Liver (tissue), 9 donors: ENCODE measurements around the gene BOLL. TPM values are rescaled to one million over a fixed set of nuclear protein-coding genes. Genes with fewer than 3 reads are reported as not detected.
"Not testable (repeated sequence)": the region's sequence is repeated elsewhere in the genome, so short reads cannot be mapped to it uniquely, and the experiment has no call there.

Source experiments
- DNase-seq: peaks from one replicate; pipeline ENCODE4 v3.0.0-alpha.2; 2017; ENCODE audit warnings: low spot score
- H3K27ac ChIP-seq, 2 donors: one replicate each; pipeline ENCODE4 v1.7.0; 2013; ENCODE audit warnings: inconsistent platforms in 2 of 2, low read length in 2 of 2, control low read depth in 1 of 2, low read depth in 1 of 2, mild to moderate bottlenecking in 1 of 2
- H3K27me3 ChIP-seq, 4 donors: one replicate each; pipeline versions ENCODE4 v1.6.1 to v1.7.0; 2013; ENCODE audit warnings: low read length in 3 of 4, inconsistent platforms in 1 of 4, mild to moderate bottlenecking in 1 of 4, moderate library complexity in 1 of 4; ENCODE audit not compliant: control insufficient read depth in 4 of 4, insufficient read depth in 4 of 4
- H3K36me3 ChIP-seq, 4 donors: one replicate each; pipeline versions ENCODE4 v1.6.1 to v1.7.0; 2013; ENCODE audit warnings: low read length in 3 of 4, mild to moderate bottlenecking in 3 of 4, low read depth in 1 of 4, moderate library complexity in 1 of 4; ENCODE audit not compliant: control insufficient read depth in 4 of 4, insufficient read depth in 3 of 4
- H3K4me1 ChIP-seq, 4 donors: one replicate each; pipeline versions ENCODE4 v1.6.1 to v1.7.0; 2013; ENCODE audit warnings: low read length in 3 of 4, mild to moderate bottlenecking in 3 of 4, moderate library complexity in 1 of 4; ENCODE audit not compliant: control insufficient read depth in 4 of 4, insufficient read depth in 4 of 4
- H3K4me3 ChIP-seq, 3 donors: one replicate each; pipeline versions ENCODE4 v1.6.1 to v1.7.0; 2013; ENCODE audit warnings: low read length in 3 of 3, control low read depth in 1 of 3, low read depth in 1 of 3, mild to moderate bottlenecking in 1 of 3
- H3K9ac ChIP-seq, 2 donors: one replicate each; pipeline ENCODE4 v1.7.0; 2013; ENCODE audit warnings: low read length in 2 of 2, mild to moderate bottlenecking in 2 of 2, moderate library complexity in 2 of 2, control low read depth in 1 of 2, low read depth in 1 of 2
- H3K9me3 ChIP-seq, 4 donors: one replicate each; pipeline versions ENCODE4 v1.6.1 to v1.7.0; 2013; ENCODE audit warnings: low read length in 3 of 4; ENCODE audit not compliant: control insufficient read depth in 4 of 4
- EGR1 ChIP-seq, 2 donors: IDR thresholded peaks; 2 replicates each; pipeline ENCODE4 v1.6.1; 2016 to 2018; ENCODE audit warnings: antibody characterized with exemption in 2 of 2, low read depth in 2 of 2
- FOXA1 ChIP-seq: IDR thresholded peaks from 2 replicates; pipeline ENCODE4 v1.6.1; 2016; ENCODE audit warnings: antibody characterized with exemption
- HNF4A ChIP-seq, 2 donors: conservative IDR thresholded peaks; 2 replicates each; pipeline ENCODE4 v1.6.1; 2016; ENCODE audit warnings: antibody characterized with exemption in 2 of 2, mild to moderate bottlenecking in 2 of 2
- HNF4G ChIP-seq: IDR thresholded peaks from 2 replicates; pipeline ENCODE4 v1.6.1; 2016; ENCODE audit warnings: antibody characterized with exemption
- JUND ChIP-seq, 2 donors: IDR thresholded peaks; 2 replicates each; pipeline ENCODE4 v1.6.1; 2016; ENCODE audit warnings: antibody characterized with exemption in 2 of 2
- MAX ChIP-seq: IDR thresholded peaks from 2 replicates; pipeline ENCODE4 v1.6.1; 2016; ENCODE audit warnings: antibody characterized with exemption
- NR2F2 ChIP-seq: IDR thresholded peaks from 2 replicates; pipeline ENCODE4 v1.6.1; 2016; ENCODE audit warnings: antibody characterized with exemption
- RAD21 ChIP-seq, 2 donors: IDR thresholded peaks; 2 replicates each; pipeline ENCODE4 v1.6.1; 2016; ENCODE audit warnings: antibody characterized with exemption in 2 of 2, mild to moderate bottlenecking in 2 of 2
- REST ChIP-seq: IDR thresholded peaks from 2 replicates; pipeline ENCODE4 v1.6.1; 2016; ENCODE audit warnings: antibody characterized with exemption, mild to moderate bottlenecking
- RXRA ChIP-seq, 2 donors: IDR thresholded peaks; 2 replicates each; pipeline ENCODE4 v1.6.1; 2017 to 2018; ENCODE audit warnings: antibody characterized with exemption in 2 of 2, mild to moderate bottlenecking in 1 of 2
- SP1 ChIP-seq: IDR thresholded peaks from 2 replicates; pipeline ENCODE4 v1.6.1; 2018; ENCODE audit warnings: antibody characterized with exemption, mild to moderate bottlenecking
- TAF1 ChIP-seq: conservative IDR thresholded peaks from 2 replicates; pipeline ENCODE4 v1.6.1; 2016; ENCODE audit warnings: antibody characterized with exemption, mild to moderate bottlenecking
- ZBTB33 ChIP-seq: IDR thresholded peaks from 2 replicates; pipeline ENCODE4 v1.6.1; 2016; ENCODE audit warnings: antibody characterized with exemption
- WGBS: extraction: QIAGEN DNeasy Blood & Tissue Kit; methylation state at CpG from one replicate; pipeline ENCODE4 v1.1.7; 2013; 5-methylcytosine and 5-hydroxymethylcytosine counted together
- polyA plus RNA-seq, 2 donors: library from polyadenylated mRNA; stranded (reverse) in 1 of 2; unstranded in 1 of 2; fragments of 200-250 nt in 1 of 2; fragments of >200 nt in 1 of 2; fragmentation: Nextera tagmentation in 1 of 2; extraction: Ambion mirVana in 1 of 2; gene quantifications; one replicate each; pipeline versions ENCODE4 v1.2.1 to v1.2.3, GENCODE V29; 2013 to 2015
- total RNA-seq, 2 donors: library from RNA; depleted of rRNA; stranded (reverse); fragments of >200 nt; gene quantifications; one replicate each; pipeline ENCODE4 v1.2.3, GENCODE V29; 2014
- TF ChIP-seq, protein P1 (sequence below): fragments of 150-350 bp; IDR thresholded peaks from 2 replicates; pipeline ENCODE4 v1.5.1; 2017; ENCODE audit warnings: improper control_type of control experiment, low read depth, low read length; ENCODE audit not compliant: missing input control
- donor health status: healthy.
- donor health status: healthy.
- donor health status: healthy.
- donor health status: healthy.
- donor health status: healthy.

BOLL gene
- total and polyA plus RNA-seq, 4 donors = not detected

- Histone ChIP-seq H3K36me3 (no peaks in the 10 kb centered on the region), H3K27ac (no peak overlapping the region), H3K4me1 (no peaks in the 10 kb centered on the region), H3K9ac (no peak overlapping the region), H3K9me3 (no peaks in the 10 kb centered on the region), H3K4me3 (no peak overlapping the region), H3K27me3 (no peaks in the 10 kb centered on the region)
- no peak for DNase-seq
- TF ChIP-seq JUND (IDR thresholded peaks at IDR 0.05) (no peak), NR2F2 (no peak), EGR1 (IDR thresholded peaks at IDR 0.05; ENCODE audit: low read depth in 2 of 2) (no peak), FOXA1 (no peak), REST (no peak), HNF4A (conservative IDR thresholded peaks at IDR 0.05) (no peak), TAF1 (no peak)
- TF ChIP-seq, protein P1, sequence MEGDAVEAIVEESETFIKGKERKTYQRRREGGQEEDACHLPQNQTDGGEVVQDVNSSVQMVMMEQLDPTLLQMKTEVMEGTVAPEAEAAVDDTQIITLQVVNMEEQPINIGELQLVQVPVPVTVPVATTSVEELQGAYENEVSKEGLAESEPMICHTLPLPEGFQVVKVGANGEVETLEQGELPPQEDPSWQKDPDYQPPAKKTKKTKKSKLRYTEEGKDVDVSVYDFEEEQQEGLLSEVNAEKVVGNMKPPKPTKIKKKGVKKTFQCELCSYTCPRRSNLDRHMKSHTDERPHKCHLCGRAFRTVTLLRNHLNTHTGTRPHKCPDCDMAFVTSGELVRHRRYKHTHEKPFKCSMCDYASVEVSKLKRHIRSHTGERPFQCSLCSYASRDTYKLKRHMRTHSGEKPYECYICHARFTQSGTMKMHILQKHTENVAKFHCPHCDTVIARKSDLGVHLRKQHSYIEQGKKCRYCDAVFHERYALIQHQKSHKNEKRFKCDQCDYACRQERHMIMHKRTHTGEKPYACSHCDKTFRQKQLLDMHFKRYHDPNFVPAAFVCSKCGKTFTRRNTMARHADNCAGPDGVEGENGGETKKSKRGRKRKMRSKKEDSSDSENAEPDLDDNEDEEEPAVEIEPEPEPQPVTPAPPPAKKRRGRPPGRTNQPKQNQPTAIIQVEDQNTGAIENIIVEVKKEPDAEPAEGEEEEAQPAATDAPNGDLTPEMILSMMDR = no peak
Observed at GRCh38 chr2:197740200-197740599, 44.9 kb downstream of the BOLL start.

- H3K36me3 ChIP-seq, H3K27ac ChIP-seq, DNase-seq, H3K27me3 ChIP-seq, H3K4me3 ChIP-seq, H3K9ac ChIP-seq, H3K4me1 ChIP-seq, H3K9me3 ChIP-seq: not testable (repeated sequence)
- WGBS = 90% methylated on average over 30 of the region's 32 CpGs
Observed at GRCh38 chr2:197728555-197729544, 56.3 kb downstream of the BOLL start.

- no peaks in the 10 kb centered on the region for H3K27me3 ChIP-seq
- no peak overlapping the region for H3K27ac ChIP-seq
- no peaks in the 10 kb centered on the region for H3K4me1 ChIP-seq
- H3K36me3 ChIP-seq = no peaks in the 10 kb centered on the region
- DNase-seq = no peak
- H3K9me3 ChIP-seq = no peaks in the 10 kb centered on the region
- no peak overlapping the region for H3K4me3 ChIP-seq
- H3K9ac ChIP-seq = no peak overlapping the region
- TF ChIP-seq REST = no peak
- TF ChIP-seq EGR1 (IDR thresholded peaks at IDR 0.05; ENCODE audit: low read depth in 2 of 2) = no peak
- no peak for TF ChIP-seq SP1
- no peak for TF ChIP-seq TAF1
- no peak for TF ChIP-seq RXRA (IDR thresholded peaks at IDR 0.05)
- TF ChIP-seq FOXA1 = no peak
- no peak for TF ChIP-seq RAD21 (IDR thresholded peaks at IDR 0.05)
- no peak for TF ChIP-seq NR2F2
- no peak for TF ChIP-seq MAX
- no peak for TF ChIP-seq JUND (IDR thresholded peaks at IDR 0.05)
- TF ChIP-seq HNF4G = no peak
- TF ChIP-seq ZBTB33 = no peak
Observed at GRCh38 chr2:197727011-197727410, 58.1 kb downstream of the BOLL start.
